SU-DHL-6 (cell line): ENCODE results near the gene PHPT1.

Source experiments
- EZH2phosphoT487 ChIP-seq: fragments of 200-600 bp; sonication (generic), shearing (Covaris generic); conservative IDR thresholded peaks from 2 replicates; pipeline ENCODE4 v1.6.1; 2018; ENCODE audit warnings: mild to moderate bottlenecking, antibody characterized with exemption, low read length, moderate library complexity, mixed read lengths
- TF ChIP-seq, protein P1 (sequence below): fragments of 200-600 bp; sonication (generic); IDR thresholded peaks from one replicate; pipeline ENCODE4 v1.5.1; 2017; ENCODE audit warnings: antibody characterized with exemption, mild to moderate bottlenecking, low read length, moderate library complexity; ENCODE audit not compliant: insufficient read depth, poor library complexity, severe bottlenecking

DNA sequence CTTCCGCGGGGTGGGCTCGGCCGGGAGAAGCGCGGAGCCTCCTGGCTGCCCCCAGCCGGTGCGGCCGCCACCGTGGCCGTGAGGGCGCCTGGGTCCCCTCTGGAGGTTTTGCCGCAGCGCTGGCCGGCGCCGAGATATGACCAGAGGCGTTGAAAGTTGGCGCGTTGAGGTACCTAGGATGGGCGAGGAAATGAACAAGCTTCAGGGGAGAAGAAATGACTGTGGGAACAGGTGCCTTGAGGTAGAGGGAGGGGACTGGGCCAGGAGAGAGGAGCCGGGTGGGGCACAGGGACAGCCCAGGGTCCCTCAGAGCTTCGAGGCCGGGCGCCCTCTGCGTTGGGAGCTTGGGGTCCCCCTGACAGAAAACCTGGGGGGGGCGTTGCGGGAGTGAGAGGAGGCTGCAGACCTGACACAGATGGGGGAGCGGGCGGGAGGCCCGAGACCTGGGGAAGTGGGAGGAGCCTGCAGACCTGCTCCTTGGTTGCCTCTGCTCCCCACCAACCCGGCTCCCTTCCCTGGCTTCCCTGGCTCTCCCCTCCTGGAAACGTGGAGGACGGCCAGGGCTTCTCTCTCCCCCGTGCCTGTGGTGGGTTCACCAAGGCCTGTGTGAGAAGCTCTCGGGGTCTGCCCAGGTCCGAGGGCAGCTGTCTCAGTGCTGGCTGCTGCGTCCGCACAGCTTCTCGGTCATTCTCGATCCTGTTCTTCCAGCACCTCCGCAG, 27.2 kb upstream of the PHPT1 start:
- TF ChIP-seq, protein P1, sequence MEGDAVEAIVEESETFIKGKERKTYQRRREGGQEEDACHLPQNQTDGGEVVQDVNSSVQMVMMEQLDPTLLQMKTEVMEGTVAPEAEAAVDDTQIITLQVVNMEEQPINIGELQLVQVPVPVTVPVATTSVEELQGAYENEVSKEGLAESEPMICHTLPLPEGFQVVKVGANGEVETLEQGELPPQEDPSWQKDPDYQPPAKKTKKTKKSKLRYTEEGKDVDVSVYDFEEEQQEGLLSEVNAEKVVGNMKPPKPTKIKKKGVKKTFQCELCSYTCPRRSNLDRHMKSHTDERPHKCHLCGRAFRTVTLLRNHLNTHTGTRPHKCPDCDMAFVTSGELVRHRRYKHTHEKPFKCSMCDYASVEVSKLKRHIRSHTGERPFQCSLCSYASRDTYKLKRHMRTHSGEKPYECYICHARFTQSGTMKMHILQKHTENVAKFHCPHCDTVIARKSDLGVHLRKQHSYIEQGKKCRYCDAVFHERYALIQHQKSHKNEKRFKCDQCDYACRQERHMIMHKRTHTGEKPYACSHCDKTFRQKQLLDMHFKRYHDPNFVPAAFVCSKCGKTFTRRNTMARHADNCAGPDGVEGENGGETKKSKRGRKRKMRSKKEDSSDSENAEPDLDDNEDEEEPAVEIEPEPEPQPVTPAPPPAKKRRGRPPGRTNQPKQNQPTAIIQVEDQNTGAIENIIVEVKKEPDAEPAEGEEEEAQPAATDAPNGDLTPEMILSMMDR = no peak
- TF ChIP-seq EZH2phosphoT487 = no peak
